HepG2 (cell line): ENCODE results near the gene ELF1. TPM values are rescaled to one million over a fixed set of nuclear protein-coding genes. Genes with fewer than 3 reads are reported as not detected.

Experiments used
- ATF1 ChIP-seq: IDR thresholded peaks from 2 replicates; pipeline ENCODE4 v1.6.1; 2016; ENCODE audit warnings: mild to moderate bottlenecking, control low read depth
- BHLHE40 ChIP-seq: IDR thresholded peaks from 2 replicates; pipeline ENCODE4 v1.6.1; 2011; ENCODE audit warnings: low read length, improper control_type of control experiment
- FLYWCH1 ChIP-seq: sonication (generic); formaldehyde crosslinking; IDR thresholded peaks from 2 replicates; pipeline ENCODE4 v1.8.1; 2023; ENCODE audit warnings: mild to moderate bottlenecking, missing genetic modification reagents
- HMGXB4 ChIP-seq, 2 experiments: sonication (generic) in 1 of 2; formaldehyde crosslinking in 1 of 2; IDR thresholded peaks; 2 replicates each; pipeline versions ENCODE4 v1.4.0 to v1.6.1; 2018 to 2020; ENCODE audit warnings: missing genetic modification reagents in 2 of 2, borderline replicate concordance in 1 of 2, low read depth in 1 of 2, mild to moderate bottlenecking in 1 of 2, missing biosample characterization in 1 of 2
- HNF1A ChIP-seq, 2 experiments: sonication (generic) in 1 of 2; formaldehyde crosslinking in 1 of 2; IDR thresholded peaks; 2 replicates each; pipeline versions ENCODE4 v1.4.0 to v1.6.1; 2016 to 2020; ENCODE audit warnings: borderline replicate concordance in 1 of 2, low read depth in 1 of 2, mild to moderate bottlenecking in 1 of 2, missing genetic modification reagents in 1 of 2
- HNRNPL ChIP-seq: fragments of 200-400 bp; formaldehyde crosslinking; IDR thresholded peaks from 2 replicates; pipeline ENCODE4 v1.6.1; 2017; ENCODE audit warnings: mild to moderate bottlenecking, low read depth, low read length
- IKZF4 ChIP-seq: sonication (generic); formaldehyde crosslinking; IDR thresholded peaks from 2 replicates; pipeline ENCODE4 v1.5.1; 2020; ENCODE audit warnings: borderline replicate concordance, mild to moderate bottlenecking, low read depth, missing genetic modification reagents; ENCODE audit errors: not compliant biosample characterization
- ISL2 ChIP-seq: sonication (generic); formaldehyde crosslinking; IDR thresholded peaks from 2 replicates; pipeline ENCODE4 v1.5.0; 2020; ENCODE audit warnings: missing genetic modification reagents
- MTF1 ChIP-seq: sonication (generic); formaldehyde crosslinking; IDR thresholded peaks from 2 replicates; pipeline ENCODE4 v1.5.0; 2020; ENCODE audit warnings: missing genetic modification reagents
- PCBP2 ChIP-seq: fragments of 200-400 bp; formaldehyde crosslinking; optimal IDR thresholded peaks from 2 replicates; pipeline ENCODE3; 2018; ENCODE audit warnings: low read length, low read depth; ENCODE audit not compliant: poor library complexity, severe bottlenecking
- PTBP1 ChIP-seq: fragments of 200-400 bp; formaldehyde crosslinking; IDR thresholded peaks from 2 replicates; pipeline ENCODE4 v1.6.1; 2018; ENCODE audit warnings: low read length, low read depth; ENCODE audit not compliant: poor library complexity, severe bottlenecking
- RFX3 ChIP-seq: IDR thresholded peaks from 2 replicates; pipeline ENCODE4 v1.6.1; 2016; ENCODE audit warnings: missing biosample characterization, missing genetic modification reagents
- RORA ChIP-seq: sonication (generic); formaldehyde crosslinking; IDR thresholded peaks from 2 replicates; pipeline ENCODE4 v1.5.0; 2020; ENCODE audit warnings: mild to moderate bottlenecking, missing genetic modification reagents, moderate library complexity
- SNAPC4 ChIP-seq: sonication (generic); formaldehyde crosslinking; IDR thresholded peaks from 2 replicates; pipeline ENCODE4 v1.4.0; 2020; ENCODE audit warnings: mild to moderate bottlenecking, missing genetic modification reagents
- ZNF451 ChIP-seq: sonication (generic); formaldehyde crosslinking; IDR thresholded peaks from 2 replicates; pipeline ENCODE4 v1.5.0; 2020; ENCODE audit warnings: mild to moderate bottlenecking, missing genetic modification reagents
- ZNF737 ChIP-seq: sonication (generic); formaldehyde crosslinking; IDR thresholded peaks from 2 replicates; pipeline ENCODE4 v1.5.0; 2020; ENCODE audit warnings: missing genetic modification reagents, mild to moderate bottlenecking, borderline replicate concordance
- polyA plus RNA-seq, 8 experiments: library from polyadenylated mRNA; depleted of rRNA in 3 of 8; stranded (reverse) in 7 of 8; unstranded in 1 of 8; fragments of >200 nt; fragmentation: Illumina TruSeq in 4 of 8; extraction: Trizol in 4 of 8; gene quantifications; 2 replicates each; pipeline versions ENCODE4 v1.2.1 to v1.2.3, GENCODE V29; 2011 to 2016; ENCODE audit warnings: low read depth in 4 of 8, missing spikeins in 1 of 8, mixed read lengths in 1 of 8; ENCODE audit not compliant: insufficient read depth in 1 of 8
- total RNA-seq, 5 experiments: library from RNA; depleted of rRNA; stranded (reverse); fragments of >200 nt; fragmentation: Illumina TruSeq; extraction: Trizol; gene quantifications; 2 replicates each; pipeline ENCODE4 v1.2.3, GENCODE V29; 2016; ENCODE audit warnings: low read depth in 1 of 5

ELF1 gene
- total and polyA plus RNA-seq, 2 of the 13 experiments (the other 11 are each of a cell fraction or from before 2014, with no cell fraction given), result 24.6 to 71.5 TPM

GRCh38 chr13:41001695-41002094 is 17.4 kb downstream of the ELF1 start (continued):
- TF ChIP-seq PTBP1 (no peak), ZNF451 (CRISPR knock-in tag) (no peak), BHLHE40 (no peak), IKZF4 (CRISPR knock-in tag) (no peak), SNAPC4 (no peak), ATF1 (CRISPR knock-in tag) (peak; percentile 63; the same call in 1 of the 2 replicates), FLYWCH1 (CRISPR knock-in tag) (no peak), ISL2 (0 out of 2 replicates have a peak, but pooled peaks have one; percentile 72), RFX3 (no peak), ZNF737 (CRISPR knock-in tag) (no peak), RORA (CRISPR knock-in tag) (no peak), PCBP2 (no peak), MTF1 (no peak), HMGXB4 (CRISPR knock-in tag; IDR thresholded peaks at IDR 0.05; ENCODE audit: borderline replicate concordance in 1 of 2, low read depth in 1 of 2) (no peak), HNF1A (IDR thresholded peaks at IDR 0.05; ENCODE audit: low read depth) (0 out of 2 replicates have a peak, but pooled peaks have one; percentile 32), HNF1A (CRISPR knock-in tag; IDR thresholded peaks at IDR 0.05; ENCODE audit: borderline replicate concordance) (peak; percentile 75; the same call in 1 of the 2 replicates), HNRNPL (no peak)
